K562 (cell line): ENCODE measurements around the gene NME2. TPM values are rescaled to one million over a fixed set of nuclear protein-coding genes. Genes with fewer than 3 reads are reported as not detected.

Experiments
- CBX2 ChIP-seq: fragments of 200-600 bp; sonication (generic); IDR thresholded peaks from one replicate; pipeline ENCODE4 v1.6.1; 2012; ENCODE audit warnings: mild to moderate bottlenecking, low read length, inconsistent platforms; ENCODE audit not compliant: insufficient read depth, poor library complexity, severe bottlenecking
- ELF1 ChIP-seq: fragments of 200-800 bp; sonication (Bioruptor generic); IDR thresholded peaks from 2 replicates; pipeline ENCODE4 v1.6.1; 2016; ENCODE audit warnings: missing genetic modification characterization, missing compliant biosample characterization
- ETS2 ChIP-seq: IDR thresholded peaks from 2 replicates; pipeline ENCODE4 v1.6.1; 2016; ENCODE audit warnings: borderline replicate concordance, missing genetic modification characterization, mild to moderate bottlenecking, moderate library complexity, missing compliant biosample characterization; ENCODE audit not compliant: poor library complexity, severe bottlenecking
- HDAC3 ChIP-seq: fragments of 450-650 bp; IDR thresholded peaks from 2 replicates; pipeline ENCODE4 v1.6.1; 2018; ENCODE audit warnings: borderline replicate concordance, mild to moderate bottlenecking, moderate library complexity; ENCODE audit not compliant: partially characterized antibody
- HDAC8 ChIP-seq: fragments of 450-650 bp; IDR thresholded peaks from 2 replicates; pipeline ENCODE4 v1.6.1; 2016; ENCODE audit warnings: mild to moderate bottlenecking, missing genetic modification characterization, moderate library complexity, missing compliant biosample characterization
- MEIS2 ChIP-seq: fragments of 450-650 bp; IDR thresholded peaks from 2 replicates; pipeline ENCODE4 v1.6.1; 2014; ENCODE audit warnings: mild to moderate bottlenecking; ENCODE audit not compliant: partially characterized antibody
- NFXL1 ChIP-seq: fragments of 450-650 bp; formaldehyde crosslinking; IDR thresholded peaks from 2 replicates; pipeline ENCODE4 v1.4.0; 2021; ENCODE audit warnings: mild to moderate bottlenecking
- SAFB ChIP-seq: fragments of 200-400 bp; formaldehyde crosslinking; IDR thresholded peaks from 2 replicates; pipeline ENCODE4 v1.6.1; 2017; ENCODE audit warnings: low read depth, low read length, borderline replicate concordance
- SOX6 ChIP-seq: fragments of 450-650 bp; IDR thresholded peaks from 2 replicates; pipeline ENCODE4 v1.6.1; 2014; ENCODE audit warnings: mild to moderate bottlenecking
- SP1 ChIP-seq: sonication (generic); formaldehyde crosslinking; IDR thresholded peaks from 2 replicates; pipeline ENCODE4 v1.8.1; 2022; ENCODE audit warnings: mild to moderate bottlenecking, missing genetic modification reagents
- SUPT5H ChIP-seq: fragments of 450-650 bp; IDR thresholded peaks from 2 replicates; pipeline ENCODE4 v1.6.1; 2016
- ZNF311 ChIP-seq: fragments of 250-450 bp; sonication (Bioruptor Pico); IDR thresholded peaks from 2 replicates; pipeline ENCODE4 v1.4.0; 2020; ENCODE audit warnings: mild to moderate bottlenecking, moderate library complexity
- ZNF318 ChIP-seq, 2 experiments: fragments of 450-650 bp; IDR thresholded peaks; 2 replicates each; pipeline ENCODE4 v1.6.1; 2016; ENCODE audit warnings: mild to moderate bottlenecking in 2 of 2, borderline replicate concordance in 1 of 2, low read depth in 1 of 2, moderate library complexity in 1 of 2
- ZNF444 ChIP-seq: fragments of 250-450 bp; sonication (Bioruptor Pico); IDR thresholded peaks from 2 replicates; pipeline ENCODE4 v1.4.0; 2020; ENCODE audit warnings: mild to moderate bottlenecking, moderate library complexity
- polyA plus RNA-seq, 8 experiments: library from polyadenylated mRNA; depleted of rRNA in 4 of 8; stranded (reverse) in 5 of 8; unstranded in 3 of 8; fragments of >200 nt; fragmentation: Nextera tagmentation in 2 of 8; fragmentation: Illumina TruSeq in 1 of 8; extraction: Ambion mirVana in 2 of 8; extraction: Trizol in 1 of 8; gene quantifications; 2 replicates each; pipeline versions ENCODE4 v1.2.1 to v1.2.3, GENCODE V29; 2011 to 2014; ENCODE audit warnings: inconsistent platforms in 1 of 8, missing spikeins in 1 of 8
- total RNA-seq, 7 experiments: library from RNA; depleted of rRNA in 6 of 7; stranded (reverse); fragments of >200 nt in 6 of 7; fragmentation: Illumina TruSeq in 2 of 7; extraction: Trizol in 2 of 7; gene quantifications; 2 replicates each; pipeline versions ENCODE4 v1.2.1 to v1.2.3, GENCODE V29; 2011 to 2021; ENCODE audit warnings: low replicate concordance in 1 of 7
- TF ChIP-seq, protein P1 (sequence below): sonication (generic); formaldehyde crosslinking; IDR thresholded peaks from 2 replicates; pipeline ENCODE4 v1.5.0; 2020; ENCODE audit warnings: missing genetic modification reagents
- TF ChIP-seq, protein P2 (sequence below): sonication (generic); formaldehyde crosslinking; IDR thresholded peaks from 2 replicates; pipeline ENCODE4 v1.8.0; 2023; ENCODE audit warnings: mild to moderate bottlenecking, missing genetic modification reagents

The NME2 gene
- total and polyA plus RNA-seq, 9 of the 15 experiments (the other 6 are each of a cell fraction or from before 2014, with no cell fraction given), result 684 to 1,202 (median 924) TPM

DNA sequence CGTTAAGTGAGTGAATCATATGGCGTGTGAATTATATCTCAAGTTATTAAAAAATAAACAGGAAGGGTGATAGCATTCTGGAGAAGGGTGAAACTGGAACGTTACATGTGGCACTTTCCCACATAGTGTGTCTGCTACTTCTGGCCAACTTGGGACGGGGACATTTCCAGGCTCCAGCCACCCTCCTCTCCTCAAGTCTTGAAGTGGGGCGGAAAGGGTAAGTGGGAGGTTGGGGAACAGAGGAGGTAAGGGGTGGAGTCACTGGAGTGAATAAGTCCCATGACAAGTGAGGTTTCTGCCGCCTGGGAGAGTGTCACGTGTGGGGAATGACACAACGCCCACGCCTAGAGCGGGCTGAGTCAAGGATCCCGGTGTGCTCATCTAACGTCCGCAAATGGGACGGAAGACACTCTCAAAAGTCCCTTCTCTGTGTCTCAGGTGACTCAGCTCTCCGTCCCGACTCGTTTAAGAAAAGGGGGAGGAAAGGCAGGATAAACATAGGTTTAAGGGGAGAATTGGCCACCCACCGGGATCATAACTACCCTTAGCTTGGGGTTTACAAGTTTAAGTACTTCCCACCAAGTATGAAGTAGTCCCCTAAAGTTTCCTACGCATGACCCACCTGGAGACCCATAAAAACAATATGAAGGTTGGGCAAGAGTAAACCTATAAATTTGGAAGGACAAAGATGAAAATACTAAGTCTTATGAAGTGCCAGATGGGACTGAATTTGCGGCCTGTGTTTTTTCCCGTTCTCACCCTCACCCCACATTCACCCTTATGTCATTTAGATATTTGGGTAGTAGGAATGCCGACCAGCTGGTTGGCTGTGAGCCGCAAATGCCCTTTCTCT is 44.4 kb upstream of the NME2 start (continued):
- no peak for TF ChIP-seq ZNF444 (CRISPR knock-in tag)
- peak; percentile 11; the same call in 1 of the 2 replicates for TF ChIP-seq ELF1
- TF ChIP-seq, protein P1, sequence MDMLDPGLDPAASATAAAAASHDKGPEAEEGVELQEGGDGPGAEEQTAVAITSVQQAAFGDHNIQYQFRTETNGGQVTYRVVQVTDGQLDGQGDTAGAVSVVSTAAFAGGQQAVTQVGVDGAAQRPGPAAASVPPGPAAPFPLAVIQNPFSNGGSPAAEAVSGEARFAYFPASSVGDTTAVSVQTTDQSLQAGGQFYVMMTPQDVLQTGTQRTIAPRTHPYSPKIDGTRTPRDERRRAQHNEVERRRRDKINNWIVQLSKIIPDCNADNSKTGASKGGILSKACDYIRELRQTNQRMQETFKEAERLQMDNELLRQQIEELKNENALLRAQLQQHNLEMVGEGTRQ, result peak; percentile 97
- peak; percentile 98 for TF ChIP-seq SUPT5H
- peak; percentile 75 for TF ChIP-seq MEIS2
- TF ChIP-seq ETS2 (tag), result no peak
- TF ChIP-seq SP1 (CRISPR knock-in tag), result peak; percentile 89
- peak; percentile 85 for TF ChIP-seq SOX6
- TF ChIP-seq HDAC3, result peak; percentile 60
- TF ChIP-seq ZNF318 (IDR thresholded peaks at IDR 0.05; ENCODE audit: borderline replicate concordance in 1 of 2, low read depth in 1 of 2), result peak in 1 of 2 experiments; percentile 98; a peak in 2 of 4 replicates
- TF ChIP-seq HDAC8, result 0 out of 2 replicates have a peak, but pooled peaks have one; percentile 42
- TF ChIP-seq NFXL1 (CRISPR knock-in tag), result no peak
- TF ChIP-seq ZNF311 (CRISPR knock-in tag), result 0 out of 2 replicates have a peak, but pooled peaks have one; percentile 34
- TF ChIP-seq CBX2, result no peak
- no peak for TF ChIP-seq SAFB
- TF ChIP-seq, protein P2, sequence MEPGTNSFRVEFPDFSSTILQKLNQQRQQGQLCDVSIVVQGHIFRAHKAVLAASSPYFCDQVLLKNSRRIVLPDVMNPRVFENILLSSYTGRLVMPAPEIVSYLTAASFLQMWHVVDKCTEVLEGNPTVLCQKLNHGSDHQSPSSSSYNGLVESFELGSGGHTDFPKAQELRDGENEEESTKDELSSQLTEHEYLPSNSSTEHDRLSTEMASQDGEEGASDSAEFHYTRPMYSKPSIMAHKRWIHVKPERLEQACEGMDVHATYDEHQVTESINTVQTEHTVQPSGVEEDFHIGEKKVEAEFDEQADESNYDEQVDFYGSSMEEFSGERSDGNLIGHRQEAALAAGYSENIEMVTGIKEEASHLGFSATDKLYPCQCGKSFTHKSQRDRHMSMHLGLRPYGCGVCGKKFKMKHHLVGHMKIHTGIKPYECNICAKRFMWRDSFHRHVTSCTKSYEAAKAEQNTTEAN (CRISPR knock-in tag), result no peak
